VCaP (cell line): ENCODE results near the gene CDH11.

Experiments used
- H3K27ac ChIP-seq: fragments of 450-650 bp; 2 replicates; pipeline ENCODE4 v1.5.1; 2017
- CTCF ChIP-seq: fragments of 450-650 bp; conservative IDR thresholded peaks from 2 replicates; pipeline ENCODE4 v1.5.1; 2017; ENCODE audit warnings: mild to moderate bottlenecking, moderate library complexity

CDH11 gene

GRCh38 chr16:64968539-64968938 lies 153.3 kb downstream of the CDH11 start:
- H3K27ac ChIP-seq = no peak overlapping the region
- TF ChIP-seq CTCF = no peak

GRCh38 chr16:64964126-64964540 lies 157.7 kb downstream of the CDH11 start:
- TF ChIP-seq CTCF = no peak
- no peak overlapping the region for H3K27ac ChIP-seq

- TF ChIP-seq CTCF = no peak
- no peak overlapping the region for H3K27ac ChIP-seq
Measured at GRCh38 chr16:64962786-64963185, 159.1 kb downstream of the CDH11 start.

GRCh38 chr16:64957246-64957645 lies 164.6 kb downstream of the CDH11 start:
- no peak overlapping the region for H3K27ac ChIP-seq
- TF ChIP-seq CTCF = no peak

GRCh38 chr16:64952177-64952576 lies 169.7 kb downstream of the CDH11 start:
- H3K27ac ChIP-seq = no peak overlapping the region
- no peak for TF ChIP-seq CTCF

- H3K27ac ChIP-seq = no peak overlapping the region
- TF ChIP-seq CTCF = no peak
Measured at GRCh38 chr16:64951193-64951592, 170.7 kb downstream of the CDH11 start.

- no peak for TF ChIP-seq CTCF
- H3K27ac ChIP-seq = no peak overlapping the region
Measured at GRCh38 chr16:64950731-64951130, 171.1 kb downstream of the CDH11 start.

GRCh38 chr16:64950262-64950661 lies 171.6 kb downstream of the CDH11 start:
- H3K27ac ChIP-seq = no peak overlapping the region
- no peak for TF ChIP-seq CTCF
